GM23338 (cell line): ENCODE data around the gene STRIP1. TPM values are rescaled to one million over a fixed set of nuclear protein-coding genes. Genes with fewer than 3 reads are reported as not detected.

ENCODE experiments used
- ATAC-seq: fragments of 200-7000 bp; cut with Tn5 transposase; 3 replicates; pipeline ENCODE4 v1.9.1; 2020
- DNase-seq: peaks from one replicate; pipeline ENCODE4 v3.0.0-alpha.2; 2015; ENCODE audit warnings: low spot score
- H2AFZ ChIP-seq: fragments of 200-600 bp; sonication (generic); 2 replicates; pipeline ENCODE4 v1.8.0; 2016; ENCODE audit warnings: antibody characterized with exemption, mild to moderate bottlenecking, moderate library complexity
- H3F3A ChIP-seq: fragments of 200-600 bp; sonication (generic); replicated peaks from 2 replicates; pipeline ENCODE4 v1.8.0; 2017; ENCODE audit warnings: antibody characterized with exemption, mixed run types, low read depth
- H3K27ac ChIP-seq: fragments of 200-600 bp; sonication (generic); 2 replicates; pipeline ENCODE4 v1.6.1; 2016; ENCODE audit warnings: low read depth
- H3K27me3 ChIP-seq: fragments of 200-600 bp; sonication (generic); 2 replicates; pipeline ENCODE4 v1.8.0; 2016; ENCODE audit warnings: mild to moderate bottlenecking, mixed run types, moderate library complexity; ENCODE audit not compliant: insufficient read depth
- H3K36me3 ChIP-seq: fragments of 200-600 bp; sonication (generic); 2 replicates; pipeline ENCODE4 v1.8.0; 2016; ENCODE audit warnings: mild to moderate bottlenecking; ENCODE audit not compliant: insufficient read depth
- H3K4me1 ChIP-seq: fragments of 200-600 bp; sonication (generic); 2 replicates; pipeline ENCODE4 v1.8.0; 2016; ENCODE audit warnings: mild to moderate bottlenecking, moderate library complexity; ENCODE audit not compliant: insufficient read depth
- H3K4me2 ChIP-seq: fragments of 200-600 bp; sonication (generic); 2 replicates; pipeline ENCODE4 v1.7.1; 2017; ENCODE audit warnings: mixed run types
- H3K4me3 ChIP-seq: fragments of 200-600 bp; sonication (generic); 2 replicates; pipeline ENCODE4 v1.6.1; 2016; ENCODE audit warnings: mixed run types
- H3K79me2 ChIP-seq: fragments of 200-600 bp; sonication (generic); replicated peaks from 2 replicates; pipeline ENCODE4 v1.8.0; 2017; ENCODE audit warnings: mild to moderate bottlenecking; ENCODE audit not compliant: insufficient read depth
- H3K9me2 ChIP-seq: fragments of 200-600 bp; sonication (generic); 2 replicates; pipeline ENCODE4 v1.8.0; 2017; ENCODE audit not compliant: insufficient read depth
- H4K20me1 ChIP-seq: fragments of 200-600 bp; sonication (generic); replicated peaks from 2 replicates; pipeline ENCODE4 v1.8.0; 2017; ENCODE audit warnings: mild to moderate bottlenecking; ENCODE audit not compliant: insufficient read depth
- H3K27ac Mint-ChIP-seq: 2 replicates; pipeline ENCODE4 v1.8.0; 2020; ENCODE audit warnings: inconsistent platforms, mild to moderate bottlenecking, moderate library complexity, mixed read lengths
- H3K27me3 Mint-ChIP-seq: 3 replicates; pipeline ENCODE4 v1.8.0; 2022; ENCODE audit warnings: low read depth, mild to moderate bottlenecking, moderate library complexity, mixed read lengths, inconsistent platforms; ENCODE audit not compliant: insufficient read depth, poor library complexity
- H3K36me3 Mint-ChIP-seq: 3 replicates; pipeline ENCODE4 v1.8.0; 2021; ENCODE audit warnings: low read depth, mild to moderate bottlenecking, inconsistent platforms, moderate library complexity, mixed read lengths
- H3K4me1 Mint-ChIP-seq: 3 replicates; pipeline ENCODE4 v1.8.0; 2020; ENCODE audit warnings: mild to moderate bottlenecking, inconsistent platforms, mixed read lengths
- H3K4me3 Mint-ChIP-seq: 3 replicates; pipeline ENCODE4 v1.8.0; 2021; ENCODE audit warnings: moderate library complexity, mild to moderate bottlenecking, inconsistent platforms, mixed read lengths
- H3K9me3 Mint-ChIP-seq: 3 replicates; pipeline ENCODE4 v1.8.0; 2020; ENCODE audit warnings: moderate library complexity, mild to moderate bottlenecking, inconsistent platforms, mixed read lengths
- CREB1 ChIP-seq: fragments of 250-450 bp; sonication (Bioruptor Pico); IDR thresholded peaks from 2 replicates; pipeline ENCODE4 v1.5.0; 2020; ENCODE audit warnings: low read depth, mild to moderate bottlenecking, moderate library complexity
- ETS1 ChIP-seq: IDR thresholded peaks from 2 replicates; pipeline ENCODE4 v1.6.1; 2016; ENCODE audit warnings: antibody characterized with exemption
- POLR2AphosphoS5 ChIP-seq: IDR thresholded peaks from 2 replicates; pipeline ENCODE4 v1.6.1; 2016; ENCODE audit warnings: antibody characterized with exemption, low read depth
- REST ChIP-seq: IDR thresholded peaks from one replicate; pipeline ENCODE4 v1.6.1; 2018; ENCODE audit warnings: antibody characterized with exemption; ENCODE audit not compliant: unreplicated experiment
- STAT1 ChIP-seq: IDR thresholded peaks from one replicate; pipeline ENCODE4 v1.6.1; 2016; ENCODE audit warnings: antibody characterized with exemption; ENCODE audit not compliant: unreplicated experiment
- ZNF462 ChIP-seq: fragments of 250-450 bp; sonication (Bioruptor Pico); IDR thresholded peaks from 2 replicates; pipeline ENCODE4 v1.5.0; 2020; ENCODE audit warnings: mild to moderate bottlenecking, moderate library complexity
- polyA plus RNA-seq: library from polyadenylated mRNA; unstranded; fragments of >200 nt; fragmentation: Nextera tagmentation; extraction: Ambion mirVana; gene quantifications from 2 replicates; pipeline ENCODE4 v1.2.1, GENCODE V29; 2016
- total RNA-seq: library from RNA; depleted of rRNA; stranded (reverse); fragments of >200 nt; shearing (Covaris generic); gene quantifications from 2 replicates; pipeline ENCODE4 v1.2.3, GENCODE V29; 2014

The STRIP1 gene
- total and polyA plus RNA-seq, 2 experiments from 2014 or later: 17.2 to 50.6 TPM

DNA sequence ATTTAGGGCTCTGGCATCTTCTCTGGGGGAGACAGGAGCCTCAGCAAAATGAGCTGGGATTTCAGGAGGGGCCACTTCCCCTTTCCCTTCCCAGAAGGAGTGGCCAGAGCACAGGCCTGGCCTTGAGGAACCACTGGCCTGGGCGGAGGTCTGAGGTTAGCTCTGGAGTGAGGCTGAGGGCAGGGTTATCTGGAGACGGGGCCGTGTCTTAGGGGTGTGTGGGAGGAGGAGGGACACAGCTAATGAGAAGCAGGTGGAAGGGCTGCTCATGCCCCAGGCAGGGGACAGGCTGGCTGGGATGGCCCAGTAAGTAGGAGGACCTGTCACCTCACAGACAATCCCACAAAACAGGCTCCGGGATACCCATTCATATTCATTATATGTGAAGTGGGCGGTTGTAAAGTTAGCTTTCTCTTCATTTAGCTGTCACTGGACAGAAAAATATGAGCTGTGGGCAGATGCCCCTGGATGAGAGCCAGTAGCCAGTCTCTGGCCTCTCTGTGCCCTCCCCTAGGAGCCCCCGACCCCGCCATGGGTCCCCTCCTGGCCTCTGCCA lies 23.6 kb downstream of the STRIP1 start (continued):
- no peak for TF ChIP-seq ZNF462
- TF ChIP-seq REST: no peak
- TF ChIP-seq CREB1 (CRISPR knock-in tag): no peak
- no peak for TF ChIP-seq POLR2AphosphoS5

GRCh38 chr1:110058591-110058990 lies 24.2 kb downstream of the STRIP1 start:
- Histone ChIP-seq H3K36me3 (peaks cover 20% of the 10 kb centered on the region), H3K79me2 (no peaks in the 10 kb centered on the region), H2AFZ (no peak overlapping the region), H3F3A (no peaks in the 10 kb centered on the region), H3K27me3 (no peaks in the 10 kb centered on the region), H3K27ac (no peak overlapping the region), H4K20me1 (peaks cover 14% of the 10 kb centered on the region), H3K4me3 (no peak overlapping the region), H3K4me2 (no peak overlapping the region), H3K9me2 (no peaks in the 10 kb centered on the region), H3K4me1 (no peaks in the 10 kb centered on the region)
- H3K27ac Mint-ChIP-seq: no peak overlapping the region
- no peak for ATAC-seq
- H3K36me3 Mint-ChIP-seq: peaks cover 64% of the 10 kb centered on the region
- no peaks in the 10 kb centered on the region; the same call in 2 of the 3 replicates for H3K4me1 Mint-ChIP-seq
- DNase-seq: no peak
- peaks cover 12% of the 10 kb centered on the region for H3K27me3 Mint-ChIP-seq
- H3K4me3 Mint-ChIP-seq: no peak overlapping the region
- no peaks in the 10 kb centered on the region for H3K9me3 Mint-ChIP-seq
- TF ChIP-seq POLR2AphosphoS5 (no peak), STAT1 (no peak), ETS1 (no peak)
